ENCODE data around the gene TP53I3.
"Not testable (repeated sequence)": the region's sequence is repeated elsewhere in the genome, so short reads cannot be mapped to it uniquely, and the experiment has no call there.

TP53I3 gene

GRCh38 chr2:24054366-24055010 lies 30.1 kb downstream of the TP53I3 start:
- no peak for DNase-seq (ENCODE audit: low spot score)

DNA sequence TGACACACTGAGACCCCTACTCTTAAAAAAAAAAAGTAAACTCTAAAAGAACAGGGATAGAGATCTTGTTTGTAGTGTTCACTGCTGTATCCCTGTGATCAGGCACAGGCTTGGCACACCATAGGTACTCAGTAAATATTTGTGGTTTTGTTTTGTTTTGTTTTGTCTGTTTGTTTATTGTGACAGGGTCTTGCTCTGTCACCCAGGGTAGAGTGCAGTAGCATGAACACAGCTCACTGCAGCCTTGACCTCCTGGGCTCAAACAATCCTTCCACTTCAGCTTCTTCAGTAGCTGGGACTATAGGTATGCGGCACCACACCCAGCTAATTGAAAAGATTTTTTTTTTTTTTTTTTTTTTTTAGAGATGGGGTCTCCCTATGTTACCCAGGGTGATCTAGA lies 31.7 kb downstream of the TP53I3 start:
- DNase-seq (ENCODE audit: low spot score), result no peak

DNA sequence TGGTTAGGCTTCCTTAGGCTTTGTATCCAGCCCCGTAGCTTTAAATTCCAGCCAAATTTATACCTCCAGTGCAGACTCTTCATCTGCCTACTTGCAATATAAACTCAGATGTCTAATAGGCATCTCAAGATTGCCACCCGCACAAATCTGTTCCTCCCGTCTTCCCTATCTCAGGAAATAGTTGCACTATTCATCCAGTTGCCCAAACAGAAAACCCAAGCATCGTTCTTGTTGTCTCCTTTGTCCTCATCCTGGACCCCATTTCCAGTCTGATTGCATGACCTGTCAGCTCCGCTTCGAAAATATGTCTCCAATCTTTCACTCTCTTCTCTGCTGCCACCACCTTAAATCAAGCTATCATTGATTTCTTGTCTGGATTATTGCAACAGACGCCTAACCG lies 32.8 kb downstream of the TP53I3 start:
- DNase-seq (ENCODE audit: low spot score), result peak; percentile 48

DNA sequence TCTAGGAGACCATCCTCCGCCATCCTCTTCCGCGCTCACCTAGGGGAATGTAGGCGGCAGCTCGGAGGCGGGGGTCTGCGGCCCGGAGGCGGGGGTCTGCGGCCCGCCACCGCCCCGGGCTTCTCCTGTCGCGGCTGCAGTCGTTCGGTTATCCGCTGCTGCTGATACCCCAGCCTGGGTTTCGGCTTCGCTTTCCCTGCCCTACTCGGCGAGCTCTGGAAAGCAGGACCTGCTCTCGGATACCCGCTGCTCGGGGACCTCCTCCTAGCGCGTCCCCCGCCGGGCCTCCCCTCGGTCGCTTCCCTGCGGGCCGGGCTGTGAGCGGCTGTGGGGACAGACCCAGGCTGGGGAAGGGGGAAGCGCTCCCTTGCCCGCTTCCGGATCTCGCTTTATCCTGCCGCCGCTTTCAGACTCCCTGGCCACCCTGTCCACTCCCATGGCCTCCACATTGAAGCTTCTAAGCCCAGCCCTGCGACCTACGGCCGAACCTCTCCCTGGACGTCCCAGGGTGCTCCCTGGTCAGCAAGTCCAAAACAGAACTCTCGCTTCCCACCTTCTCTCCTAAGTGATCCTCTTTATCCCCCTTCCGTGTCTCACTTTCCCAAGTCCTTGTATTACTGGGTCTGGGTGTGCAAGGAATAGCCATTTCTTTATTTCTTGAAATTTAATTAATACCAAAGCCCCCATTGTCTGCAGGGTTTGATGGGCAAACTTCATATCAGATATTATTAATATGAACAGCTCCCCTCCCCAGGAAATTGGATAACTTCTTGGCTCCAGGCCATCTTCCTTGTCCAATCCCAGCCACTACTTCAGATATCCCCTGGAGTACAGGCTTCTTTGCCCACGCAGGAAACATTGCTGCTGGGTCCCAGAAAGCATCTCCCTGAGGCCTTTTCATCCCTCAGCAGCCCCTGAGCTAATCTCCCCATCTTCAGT lies 34.3 kb downstream of the TP53I3 start:
- no peak for DNase-seq (ENCODE audit: low spot score)

- DNase-seq (ENCODE audit: low spot score), result peak; percentile 46
Measured at GRCh38 chr2:24049485-24050021, 35.1 kb downstream of the TP53I3 start, which contains the start of gene FKBP1B. Gene FKBP1B, plus strand, starts transcription at chr2:24049741. Its CDS starts 109 bp downstream, at chr2:24049850.

GRCh38 chr2:24048769-24049484 lies 35.7 kb downstream of the TP53I3 start:
- DNase-seq (ENCODE audit: low spot score), result no peak

- DNase-seq (ENCODE audit: low spot score), result no peak
Measured at GRCh38 chr2:24047703-24048033, 37.0 kb downstream of the TP53I3 start.

DNA sequence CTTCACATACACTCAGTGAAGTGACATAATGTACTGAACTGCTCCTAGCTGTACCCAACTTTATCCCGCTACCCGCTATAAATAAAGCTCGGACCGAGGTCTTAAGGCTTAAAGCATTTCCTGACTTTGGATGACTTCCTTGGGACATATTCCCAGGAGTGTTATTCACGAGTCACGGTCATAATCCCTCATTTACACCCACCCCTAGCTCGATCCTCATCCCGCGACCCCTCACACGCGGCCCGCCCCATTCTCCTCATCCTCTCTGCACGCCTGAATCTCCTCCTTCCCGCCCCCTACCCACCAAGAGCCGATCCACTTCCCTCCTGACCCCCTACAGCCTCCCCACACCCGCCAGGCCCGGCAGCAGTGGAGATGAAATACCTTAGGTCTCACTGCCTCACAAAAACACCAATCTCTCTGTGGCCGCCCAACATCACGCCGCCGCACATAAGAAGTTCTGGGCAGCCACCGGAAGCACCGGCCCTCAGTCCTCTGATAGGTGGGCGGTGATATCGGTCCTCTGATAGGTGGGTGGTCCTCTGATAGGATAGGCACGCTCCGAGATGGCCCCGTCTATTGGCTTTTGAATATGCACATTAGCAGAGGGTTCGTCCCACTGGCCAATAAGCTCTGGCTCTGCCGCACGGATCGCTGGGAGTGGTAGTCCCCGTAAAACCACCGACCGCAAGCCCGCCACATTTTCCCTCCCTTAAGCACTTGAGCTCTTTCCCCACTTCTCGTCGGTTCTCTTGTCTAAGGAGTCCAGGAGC lies 37.5 kb downstream of the TP53I3 start, which contains the start of gene WDCP:
TSS of gene WDCP (minus strand) at position 462 of the 773 bp plus-strand sequence. CDS start 7,897 bp downstream, outside the sequence.
- DNase-seq (ENCODE audit: low spot score), result peak; percentile 98

- DNase-seq (ENCODE audit: low spot score), result no peak
Measured at GRCh38 chr2:24046599-24046929, 38.1 kb downstream of the TP53I3 start.

DNA sequence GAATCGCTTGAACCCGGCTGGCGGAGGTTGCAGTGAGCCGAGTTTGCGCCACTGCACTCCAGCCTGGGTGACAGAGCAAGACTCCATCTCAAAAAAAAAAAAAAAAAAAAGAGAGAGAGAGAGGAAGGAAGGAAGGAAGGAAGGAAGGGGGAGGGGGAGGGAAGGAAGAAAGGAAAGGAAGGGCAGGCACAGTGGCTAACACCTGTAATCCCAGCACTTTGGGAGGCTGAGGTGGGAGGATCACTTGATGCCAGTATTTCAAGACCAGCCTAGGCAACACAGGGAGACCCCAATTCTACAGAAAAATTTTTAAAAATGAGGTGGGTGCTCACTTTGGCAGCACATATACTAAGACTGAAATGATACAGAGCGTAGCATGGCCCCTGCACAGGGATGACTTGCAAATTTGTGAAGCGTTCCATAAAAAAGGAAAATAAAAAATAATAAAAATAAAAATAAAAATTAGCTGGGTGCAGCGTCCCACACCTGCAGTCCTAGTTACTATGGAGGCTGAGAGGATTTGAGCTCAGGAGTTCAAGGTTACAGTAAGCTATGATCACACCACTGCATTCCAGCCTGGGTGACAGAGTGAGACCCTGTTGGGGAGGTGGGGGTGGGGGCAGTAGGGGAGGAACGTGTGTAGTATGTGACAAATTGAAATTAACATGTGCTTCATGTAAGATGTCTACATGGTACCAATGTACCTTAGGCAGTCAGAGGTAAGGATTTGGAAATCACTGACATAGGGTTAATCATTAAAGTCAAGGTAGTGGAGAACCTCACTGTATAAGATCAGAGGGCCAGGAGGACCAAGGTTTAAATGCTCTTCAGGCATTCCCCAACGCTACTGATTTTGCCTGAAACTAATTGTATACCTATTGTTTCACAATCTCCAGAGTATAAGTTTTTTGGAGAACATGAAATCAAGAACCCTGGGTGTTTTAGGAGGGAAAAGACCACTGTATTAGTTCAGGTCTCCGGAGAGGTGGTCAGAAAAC lies 38.8 kb downstream of the TP53I3 start:
- DNase-seq (ENCODE audit: low spot score), result no peak

- DNase-seq (ENCODE audit: low spot score), result not testable (repeated sequence)
Measured at GRCh38 chr2:24043133-24043532, 41.5 kb downstream of the TP53I3 start.

DNA sequence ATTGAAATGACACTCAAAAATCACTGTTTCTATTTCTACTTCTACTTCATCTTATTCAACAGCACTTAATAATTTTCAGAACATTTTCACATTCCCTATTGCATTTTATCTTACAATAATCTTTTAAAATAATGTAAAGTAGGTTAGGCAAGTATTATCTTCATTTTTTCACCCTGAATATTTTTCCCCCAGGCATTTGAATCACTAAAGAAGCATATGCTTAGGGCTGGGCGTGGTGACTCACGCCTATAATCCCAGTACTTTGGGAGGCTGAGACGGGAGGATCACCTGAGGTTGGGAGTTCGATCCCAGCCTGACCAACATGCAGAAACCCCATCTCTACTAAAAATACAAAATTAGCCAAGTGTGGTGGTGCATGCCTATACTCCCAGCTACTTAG lies 44.1 kb downstream of the TP53I3 start:
- DNase-seq (ENCODE audit: low spot score), result no peak

- no peak for DNase-seq (ENCODE audit: low spot score)
Measured at GRCh38 chr2:24038786-24039499, 45.7 kb downstream of the TP53I3 start.
